Bronchial epithelial cell (primary cell): Measurements from ENCODE around the gene SH3BGRL3. TPM values are rescaled to one million over a fixed set of nuclear protein-coding genes. Genes with fewer than 3 reads are reported as not detected.

ENCODE experiments used
- DNase-seq: peaks from one replicate; pipeline ENCODE4 v3.0.0-alpha.2; 2010; ENCODE audit warnings: low read depth
- FAIRE-seq: peaks from 2 replicates; lab custom pipeline; 2011; peaks lifted over from hg19 to GRCh38; lab: Jason Lieb, UNC
- H3K27me3 ChIP-seq: 2 replicates; pipeline ENCODE4 v1.5.1; 2011; ENCODE audit warnings: low read length; ENCODE audit not compliant: control insufficient read depth, insufficient read depth
- H3K36me3 ChIP-seq: 2 replicates; pipeline ENCODE4 v1.5.1; 2011; ENCODE audit warnings: low read length; ENCODE audit not compliant: control insufficient read depth, insufficient read depth
- H3K4me3 ChIP-seq: 2 replicates; pipeline ENCODE4 v1.5.1; 2011; ENCODE audit warnings: mild to moderate bottlenecking, low read depth, low read length, control low read depth
- CTCF ChIP-seq: IDR thresholded peaks from 2 replicates; pipeline ENCODE4 v1.5.1; 2011; ENCODE audit warnings: mild to moderate bottlenecking, moderate library complexity, low read length, control low read depth, inconsistent platforms; ENCODE audit not compliant: insufficient read depth, severe bottlenecking
- total RNA-seq: library from RNA; depleted of rRNA; stranded (reverse); fragments of >200 nt; gene quantifications from 2 replicates; pipeline ENCODE4 v1.2.1, GENCODE V29; 2014

The SH3BGRL3 gene
- total RNA-seq, 1 donor from 2014 or later, result 14.5 TPM

DNA sequence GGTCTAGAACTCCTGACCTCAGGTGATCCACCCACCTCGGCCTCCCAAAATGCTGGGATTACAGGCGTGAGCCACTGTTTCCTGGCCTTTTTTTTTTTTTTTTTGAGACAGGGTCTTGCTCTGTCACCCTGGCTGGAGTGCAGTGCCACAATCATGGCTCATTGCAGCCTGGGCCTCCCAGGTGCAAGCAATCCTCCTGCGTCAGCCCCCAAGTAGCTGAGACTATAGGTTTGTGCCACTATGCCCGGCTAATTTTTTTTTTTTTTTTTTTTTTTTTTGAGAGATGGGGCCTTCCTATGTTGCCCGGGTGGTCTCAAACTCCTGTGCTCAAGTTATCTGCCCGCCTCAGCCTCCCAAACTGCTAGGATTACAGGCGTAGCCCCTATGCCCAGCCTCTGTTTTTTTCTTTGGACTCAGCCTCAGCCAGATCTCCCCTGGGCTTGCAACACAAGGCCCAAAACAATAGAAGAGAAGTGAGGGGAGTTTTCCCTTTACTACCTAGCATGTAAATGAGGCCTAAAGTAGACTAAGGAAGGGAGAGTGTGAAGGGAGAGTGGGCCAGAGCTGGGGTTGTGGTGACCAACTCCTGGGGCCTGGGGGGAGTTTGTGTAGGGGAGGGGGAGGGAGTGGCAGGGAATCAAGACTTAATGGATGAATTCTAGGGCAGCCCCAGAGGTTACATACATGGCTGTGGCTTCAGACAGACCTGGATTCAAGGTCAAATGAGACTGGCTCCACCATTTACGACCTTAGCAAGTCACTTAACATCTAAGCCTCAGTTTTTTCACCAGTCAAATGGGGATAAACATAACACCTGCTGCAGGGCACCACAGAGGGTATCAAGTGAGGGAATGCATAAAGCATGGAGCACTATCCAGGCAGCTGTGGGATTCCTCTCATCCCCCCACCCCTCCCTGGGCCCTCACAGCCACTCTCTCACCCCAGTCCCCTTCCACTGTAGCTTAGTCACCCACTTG lies 36.3 kb downstream of the SH3BGRL3 start:
- Histone ChIP-seq H3K27me3 (no peaks in the 10 kb centered on the region), H3K36me3 (peaks cover 10% of the 10 kb centered on the region), H3K4me3 (no peak overlapping the region)
- DNase-seq, result no peak
- TF ChIP-seq CTCF, result no peak
- no peak for FAIRE-seq

- no peak for FAIRE-seq
Observed at GRCh38 chr1:26317146-26317545, 37.3 kb downstream of the SH3BGRL3 start.

DNA sequence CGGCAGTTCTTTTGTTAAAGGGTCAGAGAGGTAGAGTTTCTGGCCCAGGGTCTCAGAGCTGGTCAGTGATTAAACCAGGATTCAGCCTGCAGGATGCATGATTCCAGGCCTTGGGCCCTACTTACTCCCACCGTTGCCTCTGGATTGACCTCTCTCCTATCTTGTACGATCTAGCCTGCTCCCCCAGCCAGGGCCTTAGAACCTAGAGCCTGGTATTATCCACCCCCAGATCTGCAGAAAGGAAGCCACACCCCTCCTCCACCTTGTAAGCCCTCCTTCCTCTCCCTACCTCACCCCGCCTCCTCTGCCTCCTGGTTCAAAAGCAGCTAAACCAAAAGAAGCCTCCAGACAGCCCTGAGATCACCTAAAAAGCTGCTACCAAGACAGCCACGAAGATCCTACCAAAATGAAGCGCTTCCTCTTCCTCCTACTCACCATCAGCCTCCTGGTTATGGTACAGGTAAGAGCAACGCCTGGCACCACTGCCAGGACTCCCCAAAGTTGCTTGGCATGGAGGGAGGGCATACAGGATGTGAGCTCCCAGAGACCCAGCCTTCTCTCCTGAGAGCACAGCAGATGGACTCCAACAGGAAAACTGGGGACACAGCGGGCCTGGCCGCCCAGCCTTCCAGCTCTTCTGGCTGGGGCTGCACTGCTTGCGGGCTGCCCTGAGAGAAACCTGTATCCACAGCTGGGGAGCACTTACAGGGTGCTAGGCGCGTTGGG lies 37.9 kb downstream of the SH3BGRL3 start, which contains the start of gene CD52:
CD52 (plus strand) TSS at position 347 of the 726 bp plus-strand sequence; CDS start at position 407, 60 bp downstream.
- Histone ChIP-seq H3K4me3 (no peak within 1 kb of the TSS), H3K36me3 (peaks cover 15% of the 10 kb centered on the region), H3K27me3 (no peaks in the 10 kb centered on the region)
- no peak for DNase-seq
- no peak for FAIRE-seq
- TF ChIP-seq CTCF, result no peak

More at GRCh38 chr1:26317146-26317545, 37.3 kb downstream of the SH3BGRL3 start:
- peaks cover 13% of the 10 kb centered on the region for H3K36me3 ChIP-seq
- no peak for DNase-seq
- H3K4me3 ChIP-seq, result no peak overlapping the region
- TF ChIP-seq CTCF, result no peak
- H3K27me3 ChIP-seq, result no peaks in the 10 kb centered on the region

DNA sequence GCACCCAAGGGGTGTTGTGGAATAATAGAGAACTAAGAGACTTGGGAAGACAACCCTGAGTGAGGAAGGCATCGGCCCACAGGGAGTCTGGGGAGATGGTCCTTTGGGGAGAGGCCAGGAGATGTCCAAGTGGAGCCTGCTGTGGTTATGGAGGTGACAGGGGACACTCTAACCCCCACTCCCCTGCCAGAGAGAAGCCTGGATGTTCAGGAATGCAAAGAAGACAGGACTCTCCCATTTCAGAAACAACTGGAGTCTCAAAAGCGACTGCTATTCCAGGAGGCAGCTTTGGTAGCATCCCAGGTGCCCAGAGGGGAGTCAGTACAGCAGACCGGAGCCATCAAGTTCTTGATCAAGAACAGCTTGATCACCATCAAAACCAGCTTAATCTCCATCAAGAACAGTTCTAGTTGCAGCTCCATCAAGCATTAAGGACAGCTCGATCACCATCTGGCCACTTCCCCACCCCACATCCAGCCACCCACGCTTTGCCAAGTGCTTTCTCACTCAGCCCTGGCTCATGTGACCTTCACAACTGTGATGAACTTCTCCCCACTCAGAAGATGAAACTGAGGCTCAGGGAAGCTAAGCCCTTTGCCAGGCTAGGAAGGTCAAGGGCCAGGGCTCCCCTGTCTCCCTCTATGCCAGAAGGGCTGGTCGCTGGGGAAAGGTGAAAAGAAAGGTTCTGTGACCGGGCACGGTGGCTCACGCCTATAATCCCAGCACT lies 38.6 kb downstream of the SH3BGRL3 start:
- H3K4me3 ChIP-seq, result no peak overlapping the region
- H3K27me3 ChIP-seq, result no peaks in the 10 kb centered on the region
- FAIRE-seq (no peak), DNase-seq (no peak)
- H3K36me3 ChIP-seq, result peaks cover 19% of the 10 kb centered on the region
- TF ChIP-seq CTCF, result no peak

- TF ChIP-seq CTCF, result no peak
- FAIRE-seq, result no peak
- H3K36me3 ChIP-seq, result peaks cover 40% of the 10 kb centered on the region
Observed at GRCh38 chr1:26320896-26321295, 41.0 kb downstream of the SH3BGRL3 start.

More at GRCh38 chr1:26320896-26321295, 41.0 kb downstream of the SH3BGRL3 start:
- Histone ChIP-seq H3K27me3 (no peaks in the 10 kb centered on the region), H3K4me3 (no peak overlapping the region)
- no peak for DNase-seq
